ENCODE data around the gene LCN15.
"Not testable (repeated sequence)": the region's sequence is repeated elsewhere in the genome, so short reads cannot be mapped to it uniquely, and the experiment has no call there.

The LCN15 gene

DNA sequence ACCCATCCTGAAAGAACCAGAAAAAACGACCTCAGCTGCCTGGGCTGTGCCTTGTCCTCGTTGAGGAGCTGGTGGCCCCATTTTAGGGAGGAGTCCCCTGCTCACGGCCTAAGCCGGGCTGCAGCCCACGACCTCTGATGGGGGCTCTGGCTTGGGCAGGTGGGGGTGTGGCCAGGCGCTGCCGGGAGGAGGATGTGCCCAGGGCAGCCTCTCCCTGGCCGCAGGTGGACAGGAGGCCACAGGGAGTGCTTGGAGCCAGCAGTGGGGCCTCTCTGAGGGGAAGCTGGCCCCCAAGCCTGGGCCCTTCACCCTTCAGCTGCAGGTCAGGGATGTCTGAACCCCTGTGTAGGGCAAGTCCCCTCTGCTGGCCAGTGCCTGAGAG, 49.4 kb downstream of the LCN15 start:
- TF ChIP-seq, protein P1, sequence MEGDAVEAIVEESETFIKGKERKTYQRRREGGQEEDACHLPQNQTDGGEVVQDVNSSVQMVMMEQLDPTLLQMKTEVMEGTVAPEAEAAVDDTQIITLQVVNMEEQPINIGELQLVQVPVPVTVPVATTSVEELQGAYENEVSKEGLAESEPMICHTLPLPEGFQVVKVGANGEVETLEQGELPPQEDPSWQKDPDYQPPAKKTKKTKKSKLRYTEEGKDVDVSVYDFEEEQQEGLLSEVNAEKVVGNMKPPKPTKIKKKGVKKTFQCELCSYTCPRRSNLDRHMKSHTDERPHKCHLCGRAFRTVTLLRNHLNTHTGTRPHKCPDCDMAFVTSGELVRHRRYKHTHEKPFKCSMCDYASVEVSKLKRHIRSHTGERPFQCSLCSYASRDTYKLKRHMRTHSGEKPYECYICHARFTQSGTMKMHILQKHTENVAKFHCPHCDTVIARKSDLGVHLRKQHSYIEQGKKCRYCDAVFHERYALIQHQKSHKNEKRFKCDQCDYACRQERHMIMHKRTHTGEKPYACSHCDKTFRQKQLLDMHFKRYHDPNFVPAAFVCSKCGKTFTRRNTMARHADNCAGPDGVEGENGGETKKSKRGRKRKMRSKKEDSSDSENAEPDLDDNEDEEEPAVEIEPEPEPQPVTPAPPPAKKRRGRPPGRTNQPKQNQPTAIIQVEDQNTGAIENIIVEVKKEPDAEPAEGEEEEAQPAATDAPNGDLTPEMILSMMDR (conservative IDR thresholded peaks at IDR 0.05; ENCODE audit: control insufficient read depth, insufficient read depth, low read depth, low read length): no peak
- no peak overlapping the region for H3K4me3 ChIP-seq (ENCODE audit: control insufficient read depth, low read depth, low read length)
- no peak for DNase-seq (ENCODE audit: low read depth)

DNA sequence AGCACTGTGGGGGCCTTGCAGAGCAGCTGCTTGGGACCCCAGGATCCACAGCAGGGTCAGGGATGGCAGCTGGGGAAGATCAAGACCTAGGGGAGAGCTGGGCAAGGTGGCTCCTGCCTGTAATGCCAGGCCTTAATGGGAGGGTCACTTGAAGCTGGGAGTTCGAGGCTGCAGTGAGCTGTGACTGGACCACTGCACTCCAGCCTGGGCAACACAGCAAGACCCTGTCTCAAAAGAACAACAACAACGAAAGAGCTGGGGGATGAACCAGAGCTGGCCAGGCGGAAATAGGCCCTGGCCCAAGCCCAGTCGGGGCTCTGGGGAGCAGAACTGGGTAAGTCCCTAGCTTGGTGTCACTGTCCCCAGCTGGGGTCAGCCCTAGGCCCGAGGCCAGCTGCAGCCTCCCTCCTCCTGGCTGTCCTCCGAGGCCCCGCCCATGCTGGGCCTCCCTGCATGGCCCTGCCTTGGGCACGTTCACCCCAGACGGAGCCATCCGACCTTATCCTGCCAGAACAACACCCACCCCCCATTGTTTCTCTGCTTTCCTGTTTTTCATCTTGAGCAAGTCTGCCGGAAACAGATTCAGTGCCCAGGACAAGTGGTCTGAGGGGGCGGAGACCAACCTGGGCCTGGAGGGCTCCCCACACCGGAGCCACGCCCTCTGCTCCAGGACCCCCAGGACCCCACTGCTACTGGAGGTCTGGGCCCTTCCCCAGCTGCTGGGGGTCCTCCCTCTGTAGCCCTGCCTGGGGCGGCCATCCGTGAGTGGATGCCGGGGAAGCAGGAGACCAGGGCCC, 50.0 kb downstream of the LCN15 start:
- TF ChIP-seq, protein P1 (conservative IDR thresholded peaks at IDR 0.05; ENCODE audit: control insufficient read depth, insufficient read depth, low read depth, low read length): no peak
- H3K4me3 ChIP-seq (ENCODE audit: control insufficient read depth, low read depth, low read length): no peak overlapping the region
- DNase-seq (ENCODE audit: low read depth): no peak

DNA sequence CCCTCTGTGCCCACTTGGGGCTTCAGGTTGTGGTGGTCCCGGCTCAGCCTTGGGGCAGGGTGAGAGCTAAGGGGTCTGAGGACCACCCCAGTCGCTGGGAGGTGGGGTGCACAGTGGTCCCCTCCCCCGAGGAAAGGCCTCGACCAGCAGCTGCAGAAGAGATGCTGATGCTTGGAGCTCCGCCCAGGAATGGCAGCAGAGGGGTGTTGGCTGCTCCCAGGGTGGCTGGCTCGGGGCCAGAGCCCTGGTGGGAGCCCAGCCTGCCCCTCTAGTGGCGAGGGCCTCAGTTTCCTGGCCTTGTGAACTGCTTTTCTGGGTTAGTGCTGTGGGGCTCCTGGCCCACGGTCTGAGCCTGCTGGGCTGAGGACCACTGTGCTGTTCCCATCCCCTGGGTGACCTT, 50.8 kb downstream of the LCN15 start:
- TF ChIP-seq, protein P1 (conservative IDR thresholded peaks at IDR 0.05; ENCODE audit: control insufficient read depth, insufficient read depth, low read depth, low read length): no peak
- no peak overlapping the region for H3K4me3 ChIP-seq (ENCODE audit: control insufficient read depth, low read depth, low read length)
- DNase-seq (ENCODE audit: low read depth): no peak

DNA sequence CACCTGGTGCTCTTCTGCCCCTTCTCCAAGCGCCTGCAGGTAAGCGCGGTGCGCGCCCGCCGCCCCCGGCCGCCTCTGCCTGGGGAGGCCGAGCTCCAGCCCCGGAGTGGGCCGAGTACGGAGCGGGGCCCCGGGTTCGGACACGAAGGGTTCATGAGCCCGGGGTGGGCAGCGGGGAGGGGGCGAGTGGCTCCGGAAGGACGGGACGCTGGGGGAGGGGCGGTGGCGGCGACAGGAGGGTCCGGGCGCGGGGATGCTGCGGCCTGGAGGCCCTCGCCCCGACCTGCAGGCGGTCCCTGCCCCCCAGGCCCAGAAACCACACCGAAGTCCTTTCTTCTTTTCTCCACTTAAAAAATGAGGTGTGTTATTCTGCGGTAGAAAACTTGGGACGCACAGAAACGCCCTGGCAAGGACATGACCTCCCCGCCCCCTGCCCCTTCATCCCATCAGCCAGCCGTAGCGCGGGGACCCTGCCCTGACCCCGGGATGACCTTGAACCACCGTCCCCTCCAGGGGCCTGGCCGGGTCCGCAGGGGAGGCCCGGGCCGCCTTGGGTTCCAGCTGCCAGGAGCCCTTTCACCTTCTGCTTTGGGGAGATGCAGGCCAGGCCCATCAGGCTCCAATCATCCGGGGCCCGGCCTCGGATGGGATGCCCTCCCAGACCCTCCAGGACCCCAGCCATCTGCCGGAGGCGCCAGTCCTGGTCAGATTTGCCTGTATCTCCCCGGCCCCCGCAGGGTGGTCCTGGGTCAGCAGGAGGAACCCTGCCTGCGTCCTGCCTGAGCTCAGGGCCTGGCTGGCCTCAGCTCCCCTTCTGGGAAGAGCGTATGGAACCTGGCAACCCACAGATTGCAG, 51.4 kb downstream of the LCN15 start:
- H3K4me3 ChIP-seq (ENCODE audit: control insufficient read depth, low read depth, low read length): no peak overlapping the region
- no peak for DNase-seq (ENCODE audit: low read depth)
- TF ChIP-seq, protein P1 (conservative IDR thresholded peaks at IDR 0.05; ENCODE audit: control insufficient read depth, insufficient read depth, low read depth, low read length): no peak

DNA sequence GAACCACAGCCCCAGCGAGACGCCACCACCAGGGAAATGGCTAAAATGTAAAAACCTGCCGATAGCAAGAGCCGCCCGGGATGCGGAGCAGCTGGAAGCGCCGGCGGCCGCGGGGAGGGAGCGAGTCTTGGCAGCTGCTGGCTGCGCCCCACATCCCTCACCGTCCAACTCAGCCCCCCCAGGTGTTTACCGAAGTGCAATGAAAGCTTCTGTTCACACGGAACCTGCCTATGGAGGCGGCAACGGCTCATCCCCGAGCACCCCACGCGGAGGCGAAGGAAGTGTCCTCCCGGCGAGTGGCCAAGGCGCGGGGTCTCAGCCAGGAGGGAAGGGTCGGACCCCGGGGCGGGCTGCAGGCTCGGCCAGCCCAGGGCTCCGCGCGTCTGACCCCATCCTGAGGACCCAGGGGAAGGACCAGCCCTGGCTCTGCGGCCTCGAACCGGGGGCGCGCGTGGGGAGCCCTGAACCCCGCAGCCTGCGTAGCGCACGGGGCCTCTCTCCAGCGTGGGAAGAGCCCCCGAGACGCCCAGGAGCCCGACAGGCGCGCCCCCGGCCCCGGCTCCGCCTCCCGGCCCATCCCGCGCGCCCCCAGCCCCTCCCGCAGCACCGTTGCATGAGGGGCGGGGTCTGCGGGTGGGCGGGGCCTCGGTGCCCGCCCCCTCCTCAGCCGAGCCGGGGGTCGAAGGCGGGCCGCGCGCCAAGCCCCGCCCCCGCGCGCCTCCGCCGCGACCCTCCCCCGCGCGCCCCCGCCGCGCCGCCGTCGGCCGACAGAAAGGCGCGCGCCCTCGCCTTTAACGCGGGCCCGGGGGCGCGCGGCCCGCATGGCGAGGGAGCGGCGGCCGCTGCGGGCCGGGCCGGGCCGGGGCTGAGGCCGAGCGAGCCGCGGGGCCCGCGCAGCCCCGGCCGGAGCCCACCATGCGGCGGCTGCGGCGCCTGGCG, 52.3 kb downstream of the LCN15 start, which contains the start of gene DIPK1B:
DIPK1B (plus strand) TSS at position 822 of the 939 bp plus-strand sequence; CDS start at position 916, 94 bp downstream.
- no peak within 1 kb of the TSS for H3K4me3 ChIP-seq (ENCODE audit: control insufficient read depth, low read depth, low read length)
- TF ChIP-seq, protein P1 (conservative IDR thresholded peaks at IDR 0.05; ENCODE audit: control insufficient read depth, insufficient read depth, low read depth, low read length): no peak
- no peak for DNase-seq (ENCODE audit: low read depth)

DNA sequence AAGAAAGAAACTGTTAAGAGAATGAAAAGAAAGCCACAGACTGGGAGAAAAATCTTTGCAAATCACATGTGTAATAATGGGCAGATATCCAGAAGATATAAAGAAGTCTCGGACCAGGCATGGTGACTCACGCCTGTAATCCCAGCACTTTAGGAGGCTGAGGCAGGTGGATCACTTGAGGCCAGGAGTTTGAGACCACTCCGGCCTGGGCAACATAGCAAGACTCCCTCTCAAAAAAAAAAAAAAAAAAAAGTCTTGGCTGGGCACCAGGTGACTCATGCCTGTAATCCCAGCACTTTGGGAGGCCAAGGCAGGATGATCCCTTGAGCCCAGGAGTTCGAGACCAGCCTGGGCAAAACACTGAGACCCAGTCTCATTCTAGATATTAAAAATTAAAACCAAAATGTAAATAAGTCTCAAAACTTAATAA, 53.1 kb downstream of the LCN15 start:
- H3K4me3 ChIP-seq (ENCODE audit: control insufficient read depth, low read depth, low read length): not testable (repeated sequence)
- DNase-seq (ENCODE audit: low read depth): peak; percentile 56

Data from fibroblast of mammary gland (primary cell).